Stimulated activated CD8-positive, alpha-beta memory T cell treated with anti-CD3 and anti-CD28 coated beads, Interleukin-7, amount 100 ng/mL, for 24 hours (primary cell): ENCODE results near the gene AKR7A2.
A peak's percentile ranks its signal among the peaks of the same experiment; 100 is the strongest.

Experiments used
- DNase-seq: peaks from one replicate; pipeline ENCODE4 v3.0.0-alpha.2; 2020; ENCODE audit warnings: low read depth

Gene AKR7A2

GRCh38 chr1:19311931-19312781 is at the start of gene AKR7A2, which contains the start of gene SLC66A1:
Gene AKR7A2, minus strand, starts transcription at chr1:19312144. Its CDS starts 20 bp downstream, at chr1:19312124.
Gene SLC66A1, plus strand, starts transcription at chr1:19312326. Its CDS starts 5,352 bp downstream, at chr1:19317678.
- peak; percentile 77 for DNase-seq

GRCh38 chr1:19360843-19361610 is 49.1 kb upstream of the AKR7A2 start:
- DNase-seq = no peak

GRCh38 chr1:19360432-19360831 is 48.5 kb upstream of the AKR7A2 start:
- no peak for DNase-seq

- no peak for DNase-seq
These were observed 48.1 kb upstream of the AKR7A2 start for GRCh38 chr1:19360016-19360415.

- DNase-seq = no peak
These were observed 47.4 kb upstream of the AKR7A2 start for GRCh38 chr1:19359357-19359756.

GRCh38 chr1:19358710-19359109 is 46.8 kb upstream of the AKR7A2 start:
- DNase-seq = no peak

GRCh38 chr1:19357299-19357986 is 45.5 kb upstream of the AKR7A2 start:
- no peak for DNase-seq

GRCh38 chr1:19356266-19356665 is 44.3 kb upstream of the AKR7A2 start:
- no peak for DNase-seq

GRCh38 chr1:19354531-19354981 is 42.6 kb upstream of the AKR7A2 start:
- no peak for DNase-seq

GRCh38 chr1:19353596-19353995 is 41.7 kb upstream of the AKR7A2 start:
- DNase-seq = no peak

GRCh38 chr1:19352839-19353238 is 40.9 kb upstream of the AKR7A2 start:
- no peak for DNase-seq

GRCh38 chr1:19351873-19352272 is 39.9 kb upstream of the AKR7A2 start:
- no peak for DNase-seq

- DNase-seq = no peak
These were observed 38.6 kb upstream of the AKR7A2 start for GRCh38 chr1:19350566-19350965.

- no peak for DNase-seq
These were observed 38.1 kb upstream of the AKR7A2 start for GRCh38 chr1:19349999-19350398.

GRCh38 chr1:19348441-19349198 is 36.7 kb upstream of the AKR7A2 start:
- DNase-seq = no peak

GRCh38 chr1:19347533-19348172 is 35.7 kb upstream of the AKR7A2 start:
- no peak for DNase-seq

GRCh38 chr1:19346026-19346425 is 34.1 kb upstream of the AKR7A2 start:
- no peak for DNase-seq

GRCh38 chr1:19345391-19345790 is 33.4 kb upstream of the AKR7A2 start:
- DNase-seq = no peak

GRCh38 chr1:19344831-19345230 is 32.9 kb upstream of the AKR7A2 start:
- DNase-seq = no peak

GRCh38 chr1:19344372-19344810 is 32.4 kb upstream of the AKR7A2 start:
- peak; percentile 30 for DNase-seq
